SJSA1 (cell line): ENCODE results near the gene TMEM185B. TPM values are rescaled to one million over a fixed set of nuclear protein-coding genes. Genes with fewer than 3 reads are reported as not detected.
"Not testable (repeated sequence)": the region's sequence is repeated elsewhere in the genome, so short reads cannot be mapped to it uniquely, and the experiment has no call there.

Experiments
- DNase-seq, 2 experiments: peaks; one replicate each; pipeline ENCODE4 v3.0.0-alpha.2; 2015 to 2020; ENCODE audit warnings: low spot score in 2 of 2, low read depth in 1 of 2
- H3K27ac ChIP-seq: fragments of 250-450 bp; sonication (Bioruptor Pico); 2 replicates; pipeline ENCODE4 v1.5.1; 2020; ENCODE audit warnings: mild to moderate bottlenecking, moderate library complexity
- H3K27me3 ChIP-seq: fragments of 250-450 bp; sonication (Bioruptor Pico); replicated peaks from 2 replicates; pipeline ENCODE4 v1.5.1; 2020; ENCODE audit warnings: mild to moderate bottlenecking, moderate library complexity
- H3K36me3 ChIP-seq: fragments of 250-450 bp; sonication (Bioruptor Pico); 2 replicates; pipeline ENCODE4 v1.5.1; 2020; ENCODE audit warnings: mild to moderate bottlenecking
- H3K4me1 ChIP-seq: fragments of 250-450 bp; sonication (Bioruptor Pico); replicated peaks from 2 replicates; pipeline ENCODE4 v1.6.1; 2021; ENCODE audit warnings: mild to moderate bottlenecking
- H3K4me3 ChIP-seq: fragments of 250-450 bp; sonication (Bioruptor Pico); 2 replicates; pipeline ENCODE4 v1.5.1; 2020; ENCODE audit warnings: mild to moderate bottlenecking
- H3K9me3 ChIP-seq: fragments of 250-450 bp; sonication (Bioruptor Pico); replicated peaks from 2 replicates; pipeline ENCODE4 v1.5.1; 2020; ENCODE audit warnings: mild to moderate bottlenecking
- total RNA-seq: library from RNA; depleted of rRNA; stranded (reverse); fragments of >200 nt; shearing (Covaris generic); gene quantifications from 2 replicates; pipeline ENCODE4 v1.2.3, GENCODE V29; 2014

The TMEM185B gene
- total RNA-seq, 1 experiment from 2014 or later: 52.8 TPM

DNA sequence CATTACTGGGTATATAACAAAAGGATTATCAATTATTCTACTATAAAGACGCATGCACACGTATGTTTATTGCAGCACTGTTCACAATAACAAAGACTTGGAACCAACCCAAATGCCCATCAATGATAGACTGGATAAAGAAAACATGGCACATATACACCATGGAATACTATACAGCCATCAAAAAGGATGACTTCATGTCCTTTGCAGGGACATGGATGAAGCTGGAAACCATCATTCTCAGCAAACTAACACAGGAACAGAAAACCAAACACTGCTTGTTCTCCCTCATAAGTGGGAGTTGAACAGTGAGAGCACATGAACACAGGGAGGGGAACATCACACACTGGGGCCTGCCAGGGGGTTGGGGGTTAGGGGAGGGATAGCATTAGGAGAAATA lies 12.0 kb upstream of the TMEM185B start:
- not testable (repeated sequence) for H3K27ac ChIP-seq, H3K27me3 ChIP-seq, DNase-seq, H3K9me3 ChIP-seq, H3K36me3 ChIP-seq, H3K4me3 ChIP-seq
- peaks cover 39% of the 10 kb centered on the region for H3K4me1 ChIP-seq

DNA sequence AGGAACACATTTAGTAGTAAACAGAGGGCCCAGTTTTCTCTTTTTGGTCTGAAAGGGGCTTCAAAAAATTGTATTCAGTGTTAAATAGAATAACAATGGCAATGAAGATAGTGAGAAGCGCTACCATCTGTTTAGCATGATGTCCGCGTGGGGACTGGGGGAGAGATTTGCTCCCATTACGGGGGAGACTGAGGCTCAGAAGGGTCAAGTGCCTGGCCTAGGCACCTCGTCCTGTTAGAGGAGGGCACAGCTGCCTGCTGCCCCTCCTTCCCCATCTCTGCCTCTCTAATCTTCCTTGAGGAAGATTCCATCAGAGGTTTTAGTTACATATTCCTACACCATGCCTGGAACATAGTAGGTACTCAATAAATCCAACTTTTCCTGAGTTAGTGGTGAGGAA lies 10.1 kb upstream of the TMEM185B start:
- no peaks in the 10 kb centered on the region for H3K9me3 ChIP-seq
- DNase-seq: no peak
- H3K36me3 ChIP-seq: no peaks in the 10 kb centered on the region
- H3K4me1 ChIP-seq: peaks cover 22% of the 10 kb centered on the region
- H3K27ac ChIP-seq: no peak overlapping the region
- H3K4me3 ChIP-seq: no peak overlapping the region
- no peaks in the 10 kb centered on the region for H3K27me3 ChIP-seq

DNA sequence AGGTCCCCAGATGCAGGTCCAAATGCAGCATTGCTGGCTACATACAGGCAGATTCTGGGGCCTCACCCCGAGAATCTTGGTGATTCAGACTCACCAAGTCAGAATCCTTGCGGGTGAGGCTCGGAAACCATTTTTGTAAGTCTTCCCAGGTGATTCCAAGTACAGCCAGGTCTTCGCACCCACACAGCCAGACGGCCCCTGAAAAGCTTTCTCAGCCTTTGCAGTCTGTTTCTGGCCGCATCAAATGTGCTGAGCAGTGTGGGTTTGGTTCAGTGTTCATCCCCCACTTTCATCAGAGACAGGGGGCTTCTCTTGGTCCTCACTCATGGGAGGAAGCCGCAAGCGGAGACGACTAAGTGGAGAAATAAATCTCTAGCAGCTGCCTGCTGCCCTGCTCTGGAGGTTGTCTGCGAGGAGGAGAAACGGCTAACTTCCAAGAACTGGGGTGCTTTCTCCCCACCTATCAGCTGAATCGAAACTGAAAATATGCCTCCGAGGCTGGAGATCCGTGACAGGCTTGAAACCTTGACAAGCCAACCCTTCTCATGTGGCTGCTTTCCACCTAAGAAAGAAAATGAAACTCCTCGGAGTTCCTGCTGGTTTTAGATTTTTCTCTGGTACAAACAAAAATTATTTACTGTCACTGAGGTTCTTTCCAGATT lies 8.9 kb upstream of the TMEM185B start:
- no peaks in the 10 kb centered on the region for H3K36me3 ChIP-seq
- H3K4me1 ChIP-seq: peaks cover 10% of the 10 kb centered on the region
- H3K27ac ChIP-seq: peak overlapping the region; percentile 5; the same call in 1 of the 2 replicates
- H3K4me3 ChIP-seq: peak overlapping the region; percentile 24
- H3K9me3 ChIP-seq: no peaks in the 10 kb centered on the region
- H3K27me3 ChIP-seq: no peaks in the 10 kb centered on the region
- peak in 1 of 2 experiments; percentile 38 for DNase-seq

DNA sequence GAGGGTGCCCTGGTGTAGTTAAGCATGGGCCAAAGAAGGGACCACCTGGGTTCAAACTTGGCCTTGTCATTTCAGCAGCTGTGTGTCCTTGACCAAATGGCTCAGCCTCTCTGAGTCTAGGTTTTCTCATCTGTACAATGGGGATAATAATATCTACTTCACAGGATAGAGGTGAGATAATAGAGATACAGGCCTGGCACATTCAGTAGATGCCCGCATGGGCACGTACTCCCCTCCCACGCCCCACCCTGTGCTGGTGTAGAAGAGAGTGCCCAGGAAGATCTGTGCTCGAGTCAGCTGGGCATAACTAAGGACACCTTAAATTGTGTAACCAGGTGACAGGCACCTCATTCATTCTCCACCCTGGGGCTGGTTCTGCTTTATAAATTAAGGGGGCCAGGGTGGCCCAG lies 8.4 kb upstream of the TMEM185B start:
- H3K27ac ChIP-seq: no peak overlapping the region
- DNase-seq: no peak
- H3K4me3 ChIP-seq: no peak overlapping the region
- H3K4me1 ChIP-seq: peaks cover 9% of the 10 kb centered on the region
- H3K9me3 ChIP-seq: no peaks in the 10 kb centered on the region
- H3K36me3 ChIP-seq: no peaks in the 10 kb centered on the region
- no peaks in the 10 kb centered on the region for H3K27me3 ChIP-seq

DNA sequence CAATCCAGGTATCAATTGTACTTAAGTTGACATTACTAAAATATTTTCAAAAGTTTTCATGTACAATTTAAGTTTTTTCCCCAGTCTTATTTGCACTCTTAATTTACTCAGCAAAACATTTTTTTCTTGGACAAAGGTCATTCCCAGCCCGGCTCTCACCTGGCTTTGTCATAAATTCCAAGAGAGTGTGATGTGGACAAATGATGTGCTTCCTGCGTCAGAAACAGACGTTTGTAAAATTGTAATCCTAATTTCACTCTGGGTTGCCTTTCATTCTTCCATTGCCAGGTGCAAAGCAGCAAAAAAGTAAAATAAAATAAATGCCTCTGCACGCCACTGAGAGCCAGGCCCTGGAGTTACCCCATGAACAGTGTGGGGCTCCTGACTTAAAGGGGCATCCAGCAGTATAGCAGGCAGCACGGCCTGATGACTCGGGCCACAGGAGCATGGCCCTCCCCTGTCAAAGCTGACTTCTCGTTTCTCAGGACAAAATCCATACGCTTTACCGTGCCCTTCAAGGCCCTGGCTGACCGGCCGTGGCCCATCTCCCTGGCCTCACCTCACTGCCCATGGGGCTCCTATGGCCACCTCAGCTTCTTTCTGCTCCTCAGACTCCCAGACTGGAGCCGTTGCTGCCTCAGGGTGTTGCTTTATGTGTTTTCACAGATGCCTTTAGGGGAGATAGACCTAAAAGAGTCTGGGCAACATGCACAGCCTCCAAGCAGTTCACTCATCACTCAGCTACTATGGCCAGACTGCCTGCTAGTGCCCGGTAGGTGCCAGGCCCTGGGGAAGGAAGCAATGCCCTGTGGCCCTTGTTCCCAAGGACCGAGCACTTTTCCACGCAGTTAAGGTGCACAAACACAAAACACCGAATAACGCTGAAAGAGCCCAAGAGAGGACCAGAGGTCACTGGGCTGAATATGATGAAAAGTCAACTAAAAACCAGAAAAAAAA lies 7.6 kb upstream of the TMEM185B start:
- no peak overlapping the region for H3K27ac ChIP-seq
- no peaks in the 10 kb centered on the region for H3K36me3 ChIP-seq
- DNase-seq: no peak
- H3K27me3 ChIP-seq: no peaks in the 10 kb centered on the region
- H3K4me3 ChIP-seq: no peak overlapping the region
- no peaks in the 10 kb centered on the region for H3K9me3 ChIP-seq
- peaks cover 9% of the 10 kb centered on the region for H3K4me1 ChIP-seq

DNA sequence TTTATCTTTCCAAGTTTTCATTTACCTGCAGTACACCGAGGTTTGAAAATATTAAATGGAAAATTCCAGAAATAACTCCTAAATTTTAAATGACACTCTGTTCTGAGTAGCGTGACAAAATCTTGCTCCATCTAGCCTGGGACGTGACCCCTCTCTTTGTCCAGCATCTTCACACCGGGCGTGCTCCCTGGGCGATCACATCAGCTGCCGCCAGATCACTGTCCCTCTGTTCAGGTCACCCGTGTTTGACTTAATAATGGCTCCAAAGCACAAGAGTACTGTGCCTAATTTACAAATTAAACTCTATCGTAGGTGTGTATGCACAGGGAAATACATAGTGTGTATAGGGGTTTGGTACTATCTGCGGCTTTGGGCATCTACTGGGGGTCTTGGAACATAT lies 6.1 kb upstream of the TMEM185B start:
- DNase-seq: no peak
- Histone ChIP-seq H3K27ac (no peak overlapping the region), H3K4me1 (peaks cover 9% of the 10 kb centered on the region), H3K9me3 (no peaks in the 10 kb centered on the region), H3K36me3 (no peaks in the 10 kb centered on the region), H3K4me3 (no peak overlapping the region), H3K27me3 (no peaks in the 10 kb centered on the region)

DNA sequence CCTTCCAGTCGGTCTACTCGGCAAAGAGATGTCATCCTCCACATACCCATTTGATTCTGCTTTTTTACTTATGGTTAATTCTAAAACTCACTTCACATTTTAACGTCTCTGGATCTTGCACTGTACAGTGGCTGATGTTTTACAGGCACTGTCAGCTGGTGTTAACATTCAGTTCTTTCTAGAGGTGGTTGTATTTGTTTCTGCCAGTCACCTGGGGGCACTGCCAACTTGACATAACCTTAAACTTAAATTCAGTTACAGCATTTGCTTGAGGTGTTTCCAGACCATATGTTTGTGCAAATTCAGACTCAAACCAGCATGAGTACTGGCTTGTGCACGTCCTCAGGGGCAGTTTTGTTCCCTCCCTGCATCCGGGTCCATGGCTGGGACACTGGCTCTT lies 5.3 kb upstream of the TMEM185B start:
- H3K27ac ChIP-seq: no peak overlapping the region
- H3K4me3 ChIP-seq: no peak overlapping the region
- DNase-seq: no peak

DNA sequence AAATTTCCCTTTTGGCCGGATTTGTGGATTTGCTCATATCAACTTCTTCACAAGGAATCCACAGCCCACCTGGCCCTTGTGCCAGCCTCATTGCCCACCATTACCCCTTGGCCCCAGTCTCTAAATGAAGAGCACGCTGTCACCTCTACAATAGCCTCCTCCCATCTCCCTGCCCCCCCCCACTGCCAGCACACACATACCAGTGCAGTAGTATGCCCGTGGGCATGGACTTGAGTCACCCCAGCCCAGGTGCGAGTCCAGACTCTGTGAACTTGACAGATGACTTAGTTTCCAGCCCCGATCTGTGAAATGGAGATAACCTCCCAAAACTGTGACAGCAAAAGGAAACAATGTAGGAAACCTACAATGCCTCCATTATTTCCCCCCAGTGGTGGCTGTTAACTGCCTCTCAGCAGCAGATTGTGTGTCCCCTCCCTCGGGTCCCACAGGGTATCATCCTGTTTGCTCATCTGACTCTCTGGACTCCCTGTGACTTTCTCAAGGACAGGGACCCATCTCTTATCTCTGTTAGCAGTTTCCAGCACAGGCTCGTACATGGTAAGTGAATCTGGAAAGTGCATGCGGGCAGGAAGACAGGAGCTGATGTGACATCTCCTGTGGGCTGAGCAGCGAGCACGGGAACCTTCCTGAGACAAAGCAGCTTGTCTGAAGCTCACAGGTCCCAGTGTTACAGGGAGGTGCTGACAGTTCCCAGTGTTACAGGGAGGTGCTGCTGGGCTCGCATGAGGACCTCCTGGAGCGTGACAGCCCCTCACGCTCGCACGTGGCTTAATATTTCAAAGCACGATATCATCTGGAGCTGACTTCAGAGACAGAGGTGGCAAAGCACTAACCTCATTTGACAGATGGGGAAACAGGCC lies 4.2 kb upstream of the TMEM185B start:
- DNase-seq: no peak
- H3K9me3 ChIP-seq: peaks cover 8% of the 10 kb centered on the region
- no peaks in the 10 kb centered on the region for H3K27me3 ChIP-seq
- peaks cover 8% of the 10 kb centered on the region for H3K36me3 ChIP-seq
- H3K4me3 ChIP-seq: no peak overlapping the region
- H3K27ac ChIP-seq: no peak overlapping the region
- peaks cover 18% of the 10 kb centered on the region for H3K4me1 ChIP-seq

More for the DNA sequence above, 5.3 kb upstream of the TMEM185B start:
- Histone ChIP-seq H3K36me3 (no peaks in the 10 kb centered on the region), H3K9me3 (no peaks in the 10 kb centered on the region), H3K27me3 (no peaks in the 10 kb centered on the region), H3K4me1 (peaks cover 15% of the 10 kb centered on the region)

DNA sequence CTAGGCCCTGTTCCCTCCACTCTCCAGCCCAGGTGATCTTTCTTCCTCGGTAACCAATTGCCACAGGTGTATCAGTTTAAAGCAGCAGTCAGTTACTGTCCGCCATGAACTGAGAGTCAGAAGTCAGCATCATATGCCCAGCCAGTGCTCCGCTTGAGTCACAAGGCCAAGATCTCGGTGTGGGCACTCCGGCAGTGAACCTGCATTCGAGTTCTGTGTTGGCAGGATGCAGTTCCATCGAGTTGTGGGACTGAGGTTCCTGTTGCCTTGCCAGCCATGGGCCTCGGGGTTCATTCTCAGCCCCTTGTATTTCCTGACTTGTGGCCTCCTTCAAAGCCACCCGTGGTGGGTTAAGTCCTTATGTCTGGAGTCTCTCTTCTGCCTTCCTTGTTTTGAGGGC lies 3.1 kb upstream of the TMEM185B start:
- no peak overlapping the region for H3K27ac ChIP-seq
- H3K4me1 ChIP-seq: peaks cover 22% of the 10 kb centered on the region
- H3K4me3 ChIP-seq: no peak overlapping the region
- H3K36me3 ChIP-seq: peaks cover 18% of the 10 kb centered on the region
- no peak for DNase-seq
- no peaks in the 10 kb centered on the region for H3K27me3 ChIP-seq
- H3K9me3 ChIP-seq: peaks cover 10% of the 10 kb centered on the region

DNA sequence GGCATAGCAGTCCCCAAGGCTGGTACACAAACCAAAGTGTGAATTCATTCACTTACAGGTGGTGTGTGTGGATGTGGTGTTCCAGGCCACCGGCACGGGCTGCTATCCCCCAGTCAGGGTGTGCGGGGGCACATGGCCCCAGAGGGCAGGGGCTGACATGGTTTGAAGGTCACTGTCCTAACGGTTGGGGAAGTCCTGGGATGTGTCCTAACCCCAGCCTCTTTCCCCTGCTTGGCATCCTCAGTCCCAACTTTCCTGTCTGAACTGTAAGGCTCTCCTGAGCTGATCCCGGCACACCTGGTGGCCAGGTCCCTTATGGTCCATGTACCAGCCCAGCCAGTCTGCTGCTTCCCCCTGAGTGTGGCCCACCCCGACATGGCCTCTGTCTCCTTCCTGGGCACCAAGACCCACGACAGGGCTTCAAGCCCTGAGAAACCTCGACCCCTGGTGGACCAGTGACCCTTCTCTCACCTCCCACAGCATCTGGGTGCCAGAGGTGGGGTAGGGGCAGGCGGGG lies 2.4 kb upstream of the TMEM185B start:
- DNase-seq: no peak
- peaks cover 24% of the 10 kb centered on the region for H3K36me3 ChIP-seq
- H3K9me3 ChIP-seq: peaks cover 10% of the 10 kb centered on the region
- no peaks in the 10 kb centered on the region for H3K27me3 ChIP-seq
- no peak overlapping the region for H3K27ac ChIP-seq
- no peak overlapping the region for H3K4me3 ChIP-seq
- H3K4me1 ChIP-seq: peaks cover 22% of the 10 kb centered on the region

DNA sequence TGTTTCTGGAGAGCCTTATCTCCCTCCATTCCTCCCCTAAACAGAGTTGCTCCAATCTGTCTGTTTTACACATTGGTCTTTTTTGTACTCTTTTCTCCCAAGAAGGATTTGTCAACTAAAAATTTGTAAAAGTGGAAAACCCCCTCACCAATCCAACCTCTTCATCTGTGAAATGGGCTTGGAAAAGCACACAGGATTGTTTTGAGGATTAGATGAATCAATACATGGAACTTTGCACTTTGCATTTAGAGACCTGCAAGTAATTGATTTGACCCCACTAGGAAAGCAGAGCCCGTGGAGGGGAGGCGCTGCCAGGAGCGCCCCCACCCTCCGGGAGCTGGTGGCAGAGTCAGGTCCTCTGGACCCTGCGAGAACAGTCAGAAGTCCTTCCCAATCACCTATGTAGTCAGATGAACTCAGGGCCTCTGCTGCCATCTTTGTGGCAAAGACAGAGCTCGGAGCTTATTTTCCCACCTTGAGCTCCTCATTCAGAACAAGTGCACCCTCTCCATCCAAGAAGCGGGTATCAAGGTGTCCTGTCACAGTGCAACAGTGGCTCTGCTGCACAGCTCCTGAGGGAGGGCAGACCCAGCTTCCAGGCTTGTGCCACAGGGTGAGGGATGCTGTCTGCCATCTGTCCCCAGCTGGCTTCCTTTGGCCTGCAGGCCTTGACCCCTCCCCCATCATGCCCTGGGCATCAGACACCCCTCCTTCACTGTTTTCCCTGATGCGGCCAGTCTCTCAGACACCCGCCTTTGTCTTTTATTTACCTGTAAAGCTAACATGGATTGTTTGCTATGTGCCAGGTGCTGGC lies 1.7 kb upstream of the TMEM185B start:
- H3K4me1 ChIP-seq: peaks cover 22% of the 10 kb centered on the region
- no peak overlapping the region for H3K4me3 ChIP-seq
- no peak overlapping the region for H3K27ac ChIP-seq
- H3K36me3 ChIP-seq: peaks cover 29% of the 10 kb centered on the region
- no peak for DNase-seq
- peaks cover 10% of the 10 kb centered on the region for H3K9me3 ChIP-seq
- no peaks in the 10 kb centered on the region for H3K27me3 ChIP-seq

DNA sequence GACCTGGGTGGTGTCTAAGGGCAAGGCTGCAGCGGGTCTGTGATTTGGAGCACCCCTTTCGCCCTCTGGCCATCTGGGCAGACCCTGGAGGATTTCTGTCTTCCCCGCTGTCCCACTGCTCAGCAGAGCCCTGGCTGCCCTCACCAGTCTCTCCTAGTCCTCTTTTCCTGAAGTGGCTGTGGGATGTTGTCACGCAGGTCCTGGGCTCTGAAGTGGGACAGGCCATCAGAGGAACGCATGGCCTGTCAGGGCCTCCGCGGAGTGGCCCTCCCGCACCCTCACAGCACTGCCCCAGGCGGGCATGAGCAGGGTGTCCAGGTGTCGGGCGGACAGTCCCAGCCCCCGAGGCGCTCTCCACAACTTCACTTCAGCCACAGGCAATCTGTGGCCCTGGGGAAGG lies 1.1 kb upstream of the TMEM185B start:
- no peak overlapping the region for H3K27ac ChIP-seq
- DNase-seq: no peak

More for the DNA sequence above, 1.1 kb upstream of the TMEM185B start:
- peaks cover 10% of the 10 kb centered on the region for H3K9me3 ChIP-seq
- peaks cover 22% of the 10 kb centered on the region for H3K4me1 ChIP-seq
- H3K4me3 ChIP-seq: no peak overlapping the region
- H3K27me3 ChIP-seq: no peaks in the 10 kb centered on the region
- H3K36me3 ChIP-seq: peaks cover 36% of the 10 kb centered on the region
